Measurements from ENCODE around the gene VAMP3.

Gene VAMP3

DNA sequence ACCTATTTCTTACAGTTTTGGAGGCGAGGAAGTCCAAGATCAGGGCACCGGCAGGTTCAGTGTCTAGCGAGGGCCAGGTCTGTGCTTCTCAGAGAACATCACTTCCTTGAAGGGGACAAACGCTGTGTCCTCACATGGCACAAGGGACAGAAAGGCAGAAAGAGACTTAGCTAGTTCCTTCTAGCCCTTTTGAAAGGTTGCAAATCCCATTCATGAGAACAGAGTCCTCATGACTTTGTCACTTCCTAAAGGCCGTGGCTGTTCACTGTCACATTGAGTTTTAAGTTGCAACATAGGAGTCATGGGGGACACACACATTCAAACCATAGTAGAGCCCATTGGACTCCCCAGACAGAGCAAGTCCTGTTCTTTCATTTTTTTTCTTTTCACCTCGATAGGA lies 40.4 kb downstream of the VAMP3 start:
- no peak for DNase-seq (ENCODE audit: low spot score)

DNA sequence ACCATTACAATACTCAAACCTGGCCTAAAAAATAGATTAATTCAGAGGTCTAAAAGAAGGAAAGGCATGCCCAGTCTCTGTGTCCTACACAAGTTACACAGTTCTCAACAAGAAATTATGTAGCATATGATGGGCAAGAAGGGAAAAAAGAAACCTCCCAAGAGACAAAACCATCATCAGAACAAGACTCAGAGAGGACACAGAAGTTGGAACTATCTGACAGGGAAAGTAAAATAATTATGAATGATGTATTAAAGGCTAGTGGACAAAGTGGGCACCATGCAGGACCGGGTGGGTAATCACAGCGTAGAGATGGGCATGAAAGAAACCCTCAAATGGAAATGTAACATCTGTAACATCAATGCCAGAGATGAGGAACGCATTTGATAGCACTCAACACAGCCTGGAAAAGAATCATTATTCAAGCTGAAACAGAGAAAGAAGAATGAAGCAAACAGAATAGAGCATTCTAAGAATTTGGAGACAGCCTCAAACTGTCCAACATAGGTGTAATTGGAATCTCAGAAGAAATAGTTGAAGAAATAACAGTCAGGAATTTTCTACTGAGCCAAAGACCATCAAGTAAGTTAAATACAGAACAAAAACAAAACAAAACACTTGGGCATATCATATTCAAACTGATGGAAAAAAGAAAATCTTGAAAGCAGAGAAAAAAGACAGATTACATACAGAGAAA lies 42.7 kb downstream of the VAMP3 start:
- DNase-seq (ENCODE audit: low spot score): no peak

- DNase-seq (ENCODE audit: low spot score): no peak
Observed at GRCh38 chr1:7821282-7821681, 50.2 kb downstream of the VAMP3 start.

- DNase-seq (ENCODE audit: low spot score): no peak
Observed at GRCh38 chr1:7824701-7825100, 53.6 kb downstream of the VAMP3 start.

- DNase-seq (ENCODE audit: low spot score): no peak
Observed at GRCh38 chr1:7826363-7826762, 55.3 kb downstream of the VAMP3 start.

DNA sequence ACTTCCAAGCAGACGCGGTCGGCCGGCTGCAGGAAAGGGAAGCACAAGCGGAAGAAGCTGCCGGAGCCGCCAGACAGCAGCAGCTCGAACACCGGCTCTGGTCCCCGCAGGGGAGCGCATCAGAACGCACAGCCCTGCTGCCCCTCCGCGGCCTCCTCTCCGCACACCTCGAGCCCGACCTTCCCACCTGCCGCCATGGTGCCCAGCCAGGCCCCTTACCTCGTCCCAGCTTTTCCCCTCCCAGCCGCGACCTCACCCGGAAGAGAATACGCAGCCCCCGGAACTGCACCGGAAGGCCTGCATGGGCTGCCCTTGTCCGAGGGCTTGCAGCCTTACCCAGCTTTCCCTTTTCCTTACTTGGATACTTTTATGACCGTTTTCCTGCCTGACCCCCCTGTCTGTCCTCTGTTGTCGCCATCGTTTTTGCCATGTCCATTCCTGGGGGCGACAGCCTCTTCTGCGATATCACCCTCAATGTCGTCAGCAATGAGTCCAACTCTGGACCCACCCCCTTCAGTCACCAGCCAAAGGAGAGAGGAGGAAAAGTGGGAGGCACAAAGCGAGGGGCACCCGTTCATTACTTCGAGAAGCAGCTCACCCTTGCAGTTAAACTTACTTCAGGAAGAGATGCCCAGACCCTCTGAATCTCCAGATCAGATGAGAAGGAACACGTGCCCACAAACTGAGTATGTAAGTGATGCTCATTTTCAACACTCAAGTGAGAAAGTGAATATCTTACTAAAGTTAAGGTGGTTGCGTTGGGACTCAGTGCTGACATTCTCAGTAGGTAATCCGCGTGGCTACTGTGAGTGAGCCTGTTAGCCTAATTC lies 56.2 kb downstream of the VAMP3 start:
- DNase-seq (ENCODE audit: low spot score): no peak
